Spleen (tissue), 7 donors: ENCODE measurements around the gene KCNC3.

Experiments used
- POLR2A ChIP-seq, 3 donors: fragments of 450-650 bp; IDR thresholded peaks; one replicate each; pipeline ENCODE4 v1.5.1; 2017; ENCODE audit warnings: antibody characterized with exemption in 3 of 3, mild to moderate bottlenecking in 1 of 3
- POLR2AphosphoS5 ChIP-seq, 3 donors: sonication (generic); formaldehyde crosslinking; IDR thresholded peaks; one replicate each; pipeline ENCODE4 v1.5.1; 2017; ENCODE audit warnings: antibody characterized with exemption in 3 of 3
- TF ChIP-seq, protein P1 (sequence below), 11 experiments: fragments of 200-600 bp in 7 of 11; fragments of 450-650 bp in 4 of 11; sonication (generic) in 4 of 11; IDR thresholded peaks in 8 of 11; conservative IDR thresholded peaks in 3 of 11; 1 replicate in 7 of 11; 2 replicates in 4 of 11; pipeline versions ENCODE4 v1.4.0 to v1.8.0; 2016 to 2021; ENCODE audit warnings: antibody characterized with exemption in 11 of 11, inconsistent platforms in 4 of 11, mild to moderate bottlenecking in 1 of 11
- donor health status: DM: no; HTN: no; CAD: no; lungs with moderate emphysema.
- donor health status: DM: no; HTN: no; CAD: no.
- donor health status: DM: no; HTN: no; CAD: no.

GRCh38 chr19:50322234-50322633, 6.9 kb downstream of the KCNC3 start:
- TF ChIP-seq, protein P1, sequence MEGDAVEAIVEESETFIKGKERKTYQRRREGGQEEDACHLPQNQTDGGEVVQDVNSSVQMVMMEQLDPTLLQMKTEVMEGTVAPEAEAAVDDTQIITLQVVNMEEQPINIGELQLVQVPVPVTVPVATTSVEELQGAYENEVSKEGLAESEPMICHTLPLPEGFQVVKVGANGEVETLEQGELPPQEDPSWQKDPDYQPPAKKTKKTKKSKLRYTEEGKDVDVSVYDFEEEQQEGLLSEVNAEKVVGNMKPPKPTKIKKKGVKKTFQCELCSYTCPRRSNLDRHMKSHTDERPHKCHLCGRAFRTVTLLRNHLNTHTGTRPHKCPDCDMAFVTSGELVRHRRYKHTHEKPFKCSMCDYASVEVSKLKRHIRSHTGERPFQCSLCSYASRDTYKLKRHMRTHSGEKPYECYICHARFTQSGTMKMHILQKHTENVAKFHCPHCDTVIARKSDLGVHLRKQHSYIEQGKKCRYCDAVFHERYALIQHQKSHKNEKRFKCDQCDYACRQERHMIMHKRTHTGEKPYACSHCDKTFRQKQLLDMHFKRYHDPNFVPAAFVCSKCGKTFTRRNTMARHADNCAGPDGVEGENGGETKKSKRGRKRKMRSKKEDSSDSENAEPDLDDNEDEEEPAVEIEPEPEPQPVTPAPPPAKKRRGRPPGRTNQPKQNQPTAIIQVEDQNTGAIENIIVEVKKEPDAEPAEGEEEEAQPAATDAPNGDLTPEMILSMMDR (IDR thresholded peaks at IDR 0.05 in 8 of 11, conservative IDR thresholded peaks at IDR 0.05 in 3 of 11): no peak
- TF ChIP-seq POLR2AphosphoS5 (IDR thresholded peaks at IDR 0.05) (no peak), POLR2A (IDR thresholded peaks at IDR 0.05) (no peak)
